HCT116 (cell line): ENCODE measurements around the gene PPP1R1B. TPM values are rescaled to one million over a fixed set of nuclear protein-coding genes. Genes with fewer than 3 reads are reported as not detected.

Experiments used
- ATAC-seq: fragments of 200-7000 bp; cut with Tn5 transposase; 2 replicates; pipeline ENCODE4 v1.9.1; 2020; ENCODE audit warnings: mild to moderate bottlenecking, moderate library complexity
- BruUV-seq: library from RNA; stranded (reverse); fragments of 400-500 nt; replicated peaks from 2 replicates; lab custom pipeline; 2021; lab: Mats Ljungman, UMichigan
- CTCF ChIA-PET: fragments of 300-600 bp; sonication (Branson Sonifier 250); formaldehyde crosslinking; loops from one replicate; lab custom pipeline; 2021; ENCODE audit warnings: antibody characterized with exemption; lab: Charles Lee
- POLR2A ChIA-PET: fragments of 300-600, 350-600 bp; sonication (Branson Sonifier 250); formaldehyde crosslinking; loops from one replicate; lab custom pipeline; 2021; ENCODE audit warnings: antibody characterized with exemption; lab: Charles Lee
- RAD21 ChIA-PET, 2 experiments: fragments of 300-600 bp; sonication (Branson Sonifier 250); formaldehyde crosslinking; loops; one replicate each; lab custom pipeline; 2023; ENCODE audit warnings: low total read pairs in 2 of 2; ENCODE audit not compliant: uncharacterized antibody in 2 of 2, unreplicated experiment in 2 of 2, low non-redundant PET in 1 of 2; lab: Charles Lee
- DNase-seq: peaks from one replicate; pipeline ENCODE4 v3.0.0-alpha.2; 2010; ENCODE audit warnings: low read depth, low spot score
- H2AFZ ChIP-seq: fragments of 200-600 bp; shearing (Covaris generic), sonication (generic); 2 replicates; pipeline ENCODE4 v1.6.1; 2017; ENCODE audit warnings: low read depth, mixed run types, mixed read lengths, antibody characterized with exemption, low read length; ENCODE audit not compliant: poor library complexity, severe bottlenecking
- H3K27ac ChIP-seq: 2 replicates; pipeline ENCODE4 v1.5.1; 2012; ENCODE audit warnings: low read depth, low read length
- H3K27me3 ChIP-seq: fragments of 200-600 bp; sonication (generic); 2 replicates; pipeline ENCODE4 v1.6.1; 2016; ENCODE audit warnings: mixed run types, low read length, mixed read lengths; ENCODE audit not compliant: insufficient read depth
- H3K36me3 ChIP-seq, 2 experiments: fragments of 200-500 bp in 1 of 2; fragments of 200-600 bp in 1 of 2; sonication (Bioruptor generic) in 1 of 2; sonication (generic) in 1 of 2; 2 replicates each; pipeline versions ENCODE4 v1.5.1 to v1.6.1; 2014 to 2016; ENCODE audit warnings: low read length in 2 of 2, inconsistent platforms in 1 of 2, mixed read lengths in 1 of 2, mixed run types in 1 of 2; ENCODE audit not compliant: insufficient read depth in 2 of 2, control insufficient read depth in 1 of 2
- H3K4me1 ChIP-seq, 2 experiments: fragments of 200-600 bp in 1 of 2; sonication (generic) in 1 of 2; 2 replicates each; pipeline versions ENCODE4 v1.5.1 to v1.6.1; 2012 to 2017; ENCODE audit warnings: low read length in 2 of 2, inconsistent platforms in 1 of 2, mild to moderate bottlenecking in 1 of 2, mixed read lengths in 1 of 2, mixed run types in 1 of 2, moderate library complexity in 1 of 2; ENCODE audit not compliant: insufficient read depth in 2 of 2, control insufficient read depth in 1 of 2
- H3K4me2 ChIP-seq: fragments of 200-600 bp; sonication (generic); 2 replicates; pipeline ENCODE4 v1.6.1; 2017; ENCODE audit warnings: mixed run types, low read length, mixed read lengths
- H3K4me3 ChIP-seq, 2 experiments: fragments of 200-600 bp in 1 of 2; sonication (generic) in 1 of 2; replicated peaks in 1 of 2; 2 replicates each; pipeline ENCODE4 v1.5.1; 2011 to 2016; ENCODE audit warnings: low read length in 2 of 2, control low read depth in 1 of 2, low read depth in 1 of 2, mild to moderate bottlenecking in 1 of 2, mixed read lengths in 1 of 2, mixed run types in 1 of 2
- H3K79me2 ChIP-seq: fragments of 200-600 bp; sonication (generic); 2 replicates; pipeline ENCODE4 v1.6.1; 2017; ENCODE audit warnings: mild to moderate bottlenecking, mixed run types, low read length, moderate library complexity, mixed read lengths; ENCODE audit not compliant: insufficient read depth
- H3K9ac ChIP-seq: fragments of 200-600 bp; sonication (generic); 2 replicates; pipeline ENCODE4 v1.6.1; 2016; ENCODE audit warnings: low read length, mixed read lengths
- H3K9me2 ChIP-seq: fragments of 200-600 bp; sonication (generic), shearing (Covaris generic); 2 replicates; pipeline ENCODE4 v1.6.1; 2017; ENCODE audit warnings: mixed run types, mild to moderate bottlenecking, moderate library complexity; ENCODE audit not compliant: insufficient read depth
- H3K9me3 ChIP-seq, 2 experiments: fragments of 200-500 bp in 1 of 2; fragments of 200-600 bp in 1 of 2; sonication (Bioruptor generic) in 1 of 2; sonication (generic) in 1 of 2; 2 replicates each; pipeline ENCODE4 v1.6.1; 2014 to 2017; ENCODE audit warnings: low read length in 2 of 2, mixed read lengths in 2 of 2, inconsistent platforms in 1 of 2, low read depth in 1 of 2, mild to moderate bottlenecking in 1 of 2, mixed run types in 1 of 2, moderate library complexity in 1 of 2; ENCODE audit not compliant: control insufficient read depth in 1 of 2, insufficient read depth in 1 of 2
- H4K20me1 ChIP-seq: fragments of 200-600 bp; sonication (generic), shearing (Covaris generic); 2 replicates; pipeline ENCODE4 v1.6.1; 2017; ENCODE audit warnings: mixed run types, mild to moderate bottlenecking, moderate library complexity; ENCODE audit not compliant: insufficient read depth
- ATF3 ChIP-seq: IDR thresholded peaks from 2 replicates; pipeline ENCODE4 v1.6.1; 2012
- CBX3 ChIP-seq: IDR thresholded peaks from 2 replicates; pipeline ENCODE4 v1.6.1; 2012; ENCODE audit warnings: low read depth
- EGR1 ChIP-seq: IDR thresholded peaks from 2 replicates; pipeline ENCODE4 v1.6.1; 2012; ENCODE audit warnings: low read depth
- ELF1 ChIP-seq: IDR thresholded peaks from 2 replicates; pipeline ENCODE4 v1.6.1; 2012; ENCODE audit warnings: low read depth, borderline replicate concordance
- EZH2phosphoT487 ChIP-seq: fragments of 200-600 bp; IDR thresholded peaks from 2 replicates; pipeline ENCODE4 v1.6.1; 2018; ENCODE audit warnings: antibody characterized with exemption, borderline replicate concordance
- FOSL1 ChIP-seq: IDR thresholded peaks from 2 replicates; pipeline ENCODE4 v1.6.1; 2012; ENCODE audit warnings: low read depth
- JUND ChIP-seq: IDR thresholded peaks from 2 replicates; pipeline ENCODE4 v1.6.1; 2012
- MAX ChIP-seq: IDR thresholded peaks from 2 replicates; pipeline ENCODE4 v1.6.1; 2012
- POLR2A ChIP-seq: IDR thresholded peaks from 2 replicates; pipeline ENCODE4 v1.7.0; 2011; ENCODE audit warnings: borderline replicate concordance; ENCODE audit not compliant: insufficient read depth, insufficient read length; ENCODE audit errors: extremely low read depth
- RAD21 ChIP-seq: IDR thresholded peaks from 2 replicates; pipeline ENCODE4 v1.6.1; 2012; ENCODE audit warnings: low read depth, mild to moderate bottlenecking
- SIN3A ChIP-seq: IDR thresholded peaks from 2 replicates; pipeline ENCODE4 v1.6.1; 2012; ENCODE audit warnings: low read depth
- SP1 ChIP-seq: IDR thresholded peaks from 2 replicates; pipeline ENCODE4 v1.6.1; 2012; ENCODE audit warnings: low read depth
- SRF ChIP-seq: IDR thresholded peaks from 2 replicates; pipeline ENCODE4 v1.6.1; 2012; ENCODE audit warnings: low read depth
- TCF7L2 ChIP-seq: IDR thresholded peaks from 2 replicates; pipeline ENCODE4 v1.7.0; 2011; ENCODE audit warnings: borderline replicate concordance, inconsistent platforms; ENCODE audit not compliant: insufficient read depth, insufficient read length; ENCODE audit errors: extremely low read depth
- ZFX ChIP-seq: fragments of 450-650 bp; IDR thresholded peaks from 2 replicates; pipeline ENCODE4 v1.6.1; 2017
- ZNF274 ChIP-seq: fragments of 200-500 bp; sonication (Bioruptor generic); IDR thresholded peaks from 2 replicates; pipeline ENCODE4 v1.6.1; 2014; ENCODE audit warnings: mild to moderate bottlenecking, low read depth, low read length, inconsistent platforms
- intact Hi-C: fragments of 100-400 bp; cut with micrococcal nuclease; formaldehyde crosslinking; loops from 2 replicates; pipeline ENCODE4 v1.10.0; 2022
- total RNA-seq: library from RNA; stranded (reverse); gene quantifications from one replicate; pipeline ENCODE4 v1.2.1, GENCODE V29; 2021; ENCODE audit not compliant: unreplicated experiment

PPP1R1B gene
- total RNA-seq, 1 experiment from 2014 or later = 0.49 TPM

- CTCF ChIA-PET = interaction anchor here (1.0 to 1.6 kb wide), 5 partner anchors 8 to 58 kb away, joined by 3 to 5 read pairs (median 3); partner anchors contain the start of genes MIEN1 and PGAP3
- intact Hi-C loops = no loop called here
These were observed 52.9 kb downstream of the PPP1R1B start for GRCh38 chr17:39679521-39680192.

GRCh38 chr17:39683295-39683939, 56.7 kb downstream of the PPP1R1B start:
- ATAC-seq = no peak

More at GRCh38 chr17:39679521-39680192, 52.9 kb downstream of the PPP1R1B start:
- no peak overlapping the region; the same call in 1 of the 2 replicates for H3K27ac ChIP-seq
- H3K4me2 ChIP-seq = no peak overlapping the region
- H3K9me3 ChIP-seq = no peaks in the 10 kb centered on the region
- H3K36me3 ChIP-seq = no peaks in the 10 kb centered on the region
- H3K27me3 ChIP-seq = no peaks in the 10 kb centered on the region
- ChIA-PET RAD21 (no interaction called here), POLR2A (no interaction called here)
- no peak overlapping the region for H3K4me3 ChIP-seq
- H3K9me2 ChIP-seq = no peaks in the 10 kb centered on the region
- ATAC-seq (no peak), DNase-seq (no peak)
- H2AFZ ChIP-seq = no peak overlapping the region
- H3K9ac ChIP-seq = no peak overlapping the region
- no TSS peak for BruUV-seq
- no peak for TF ChIP-seq ELF1
- TF ChIP-seq RAD21 = no peak
- TF ChIP-seq SRF = no peak
- TF ChIP-seq EZH2phosphoT487 = no peak
- TF ChIP-seq ATF3 = no peak
- no peak for TF ChIP-seq POLR2A
- no peak for TF ChIP-seq SP1
- peaks cover 15 to 17% of the 10 kb centered on the region in 2 experiments; a peak in 2 of 4 replicates for H3K4me1 ChIP-seq
- H3K79me2 ChIP-seq = no peaks in the 10 kb centered on the region
- H4K20me1 ChIP-seq = no peaks in the 10 kb centered on the region

More at GRCh38 chr17:39683295-39683939, 56.7 kb downstream of the PPP1R1B start:
- no peak for TF ChIP-seq JUND
- no peak for TF ChIP-seq SIN3A
- TF ChIP-seq RAD21 = no peak
- no peak for TF ChIP-seq TCF7L2
- no peak for TF ChIP-seq ZFX
- no peak for TF ChIP-seq CBX3
- TF ChIP-seq MAX = no peak
- TF ChIP-seq EGR1 = no peak
- no peak for TF ChIP-seq FOSL1
- no peak for TF ChIP-seq SP1
- no peak for TF ChIP-seq ZNF274
- TF ChIP-seq, all 23 proteins: peak for 0
- intact Hi-C loops = no loop called here
- Histone ChIP-seq H3K9me2 (no peaks in the 10 kb centered on the region), H2AFZ (no peak overlapping the region), H3K4me3 (no peak overlapping the region), H3K4me1 (peaks cover 5 to 11% of the 10 kb centered on the region in 2 experiments; a peak in 3 of 4 replicates), H3K4me2 (no peak overlapping the region), H3K9me3 (no peaks in the 10 kb centered on the region), H3K27me3 (no peaks in the 10 kb centered on the region), H4K20me1 (no peaks in the 10 kb centered on the region), H3K36me3 (no peaks in the 10 kb centered on the region), H3K9ac (no peak overlapping the region), H3K27ac (no peak overlapping the region), H3K79me2 (no peaks in the 10 kb centered on the region)
- DNase-seq = no peak
- ChIA-PET POLR2A (no interaction called here), RAD21 (no interaction called here), CTCF (no interaction called here)
- BruUV-seq = no TSS peak
